KMS-11 (cell line): ENCODE data around the gene ZNF473.
"Not testable (repeated sequence)": the region's sequence is repeated elsewhere in the genome, so short reads cannot be mapped to it uniquely, and the experiment has no call there.

Source experiments
- H2AFZ ChIP-seq: fragments of 200-600 bp; sonication (generic); 2 replicates; pipeline ENCODE4 v1.6.1; 2016; ENCODE audit warnings: antibody characterized with exemption, mixed run types, low read depth
- H3K27ac ChIP-seq: fragments of 200-600 bp; sonication (generic); 2 replicates; pipeline ENCODE4 v1.6.1; 2016; ENCODE audit warnings: mild to moderate bottlenecking, mixed run types
- H3K27me3 ChIP-seq: fragments of 200-600 bp; sonication (generic); 2 replicates; pipeline ENCODE4 v1.6.1; 2017; ENCODE audit warnings: mild to moderate bottlenecking, low read depth, mixed run types, moderate library complexity; ENCODE audit not compliant: insufficient read depth
- H3K36me3 ChIP-seq: fragments of 200-600 bp; sonication (generic); 2 replicates; pipeline ENCODE4 v1.6.1; 2017; ENCODE audit warnings: mild to moderate bottlenecking, mixed run types; ENCODE audit not compliant: insufficient read depth
- H3K4me1 ChIP-seq: fragments of 200-600 bp; sonication (generic); 2 replicates; pipeline ENCODE4 v1.6.1; 2016; ENCODE audit warnings: mild to moderate bottlenecking, low read depth, mixed run types; ENCODE audit not compliant: poor library complexity, severe bottlenecking
- H3K4me2 ChIP-seq: fragments of 200-600 bp; sonication (generic); 2 replicates; pipeline ENCODE4 v1.7.0; 2016; ENCODE audit warnings: mild to moderate bottlenecking, mixed run types
- H3K4me3 ChIP-seq: fragments of 200-600 bp; sonication (generic); IDR thresholded peaks from 2 replicates; pipeline ENCODE4 v1.6.1; 2017; ENCODE audit warnings: low read depth, low read length, mixed read lengths; ENCODE audit not compliant: insufficient read depth
- H3K79me2 ChIP-seq: fragments of 200-600 bp; sonication (generic); 2 replicates; pipeline ENCODE4 v1.6.1; 2016; ENCODE audit warnings: low read depth, mixed run types; ENCODE audit not compliant: insufficient read depth
- H3K9ac ChIP-seq: fragments of 200-600 bp; sonication (generic); 2 replicates; pipeline ENCODE4 v1.6.1; 2016; ENCODE audit warnings: mild to moderate bottlenecking, mixed run types
- H4K20me1 ChIP-seq: fragments of 200-600 bp; sonication (generic); 2 replicates; pipeline ENCODE4 v1.6.1; 2016; ENCODE audit warnings: mild to moderate bottlenecking, mixed run types; ENCODE audit not compliant: insufficient read depth
- CTCF ChIP-seq: fragments of 200-600 bp; sonication (generic); conservative IDR thresholded peaks from 2 replicates; pipeline ENCODE4 v1.6.1; 2017; ENCODE audit warnings: low read depth, mild to moderate bottlenecking, antibody characterized with exemption, low read length, moderate library complexity, mixed read lengths

The ZNF473 gene

GRCh38 chr19:50047671-50048070, 21.9 kb downstream of the ZNF473 start:
- Histone ChIP-seq H3K4me2 (no peak overlapping the region), H3K4me1 (no peaks in the 10 kb centered on the region), H3K9ac (no peak overlapping the region), H3K27me3 (no peaks in the 10 kb centered on the region), H4K20me1 (no peaks in the 10 kb centered on the region), H2AFZ (no peak overlapping the region), H3K4me3 (no peak overlapping the region), H3K79me2 (no peaks in the 10 kb centered on the region), H3K36me3 (peaks cover 18% of the 10 kb centered on the region; the same call in 1 of the 2 replicates), H3K27ac (no peak overlapping the region)
- no peak for TF ChIP-seq CTCF

- no peaks in the 10 kb centered on the region for H4K20me1 ChIP-seq
- no peak overlapping the region for H3K4me2 ChIP-seq
- no peaks in the 10 kb centered on the region for H3K4me1 ChIP-seq
- TF ChIP-seq CTCF, result no peak
- no peak overlapping the region for H3K4me3 ChIP-seq
- H3K27me3 ChIP-seq, result no peaks in the 10 kb centered on the region
- no peaks in the 10 kb centered on the region for H3K79me2 ChIP-seq
- no peak overlapping the region for H3K9ac ChIP-seq
- peaks cover 3% of the 10 kb centered on the region; the same call in 1 of the 2 replicates for H3K36me3 ChIP-seq
- no peak overlapping the region for H2AFZ ChIP-seq
- H3K27ac ChIP-seq, result no peak overlapping the region
Observed at GRCh38 chr19:50050406-50051227, 24.8 kb downstream of the ZNF473 start.

GRCh38 chr19:50051228-50051895, 25.6 kb downstream of the ZNF473 start:
- H3K4me3 ChIP-seq, H3K27ac ChIP-seq, H3K4me1 ChIP-seq, H3K79me2 ChIP-seq, H4K20me1 ChIP-seq, H3K4me2 ChIP-seq, H2AFZ ChIP-seq, H3K9ac ChIP-seq, H3K27me3 ChIP-seq, H3K36me3 ChIP-seq: not testable (repeated sequence)

GRCh38 chr19:50051964-50052363, 26.2 kb downstream of the ZNF473 start:
- no peaks in the 10 kb centered on the region for H3K27me3 ChIP-seq
- H3K4me2 ChIP-seq, result no peak overlapping the region
- H3K27ac ChIP-seq, result no peak overlapping the region
- no peaks in the 10 kb centered on the region for H3K36me3 ChIP-seq
- no peak for TF ChIP-seq CTCF
- no peaks in the 10 kb centered on the region for H3K79me2 ChIP-seq
- no peaks in the 10 kb centered on the region for H3K4me1 ChIP-seq
- no peak overlapping the region for H3K9ac ChIP-seq
- H4K20me1 ChIP-seq, result no peaks in the 10 kb centered on the region
- no peak overlapping the region for H2AFZ ChIP-seq
- no peak overlapping the region for H3K4me3 ChIP-seq

- no peak overlapping the region for H3K4me2 ChIP-seq
- no peak for TF ChIP-seq CTCF
- H4K20me1 ChIP-seq, result no peaks in the 10 kb centered on the region
Observed at GRCh38 chr19:50053119-50053518, 27.3 kb downstream of the ZNF473 start.

More at GRCh38 chr19:50053119-50053518, 27.3 kb downstream of the ZNF473 start:
- no peaks in the 10 kb centered on the region for H3K27me3 ChIP-seq
- H3K4me1 ChIP-seq, result no peaks in the 10 kb centered on the region
- no peak overlapping the region for H3K27ac ChIP-seq
- H2AFZ ChIP-seq, result no peak overlapping the region
- H3K36me3 ChIP-seq, result no peaks in the 10 kb centered on the region
- H3K79me2 ChIP-seq, result no peaks in the 10 kb centered on the region
- H3K4me3 ChIP-seq, result no peak overlapping the region
- H3K9ac ChIP-seq, result no peak overlapping the region
